ENCODE results near the gene PAX8. TPM values are rescaled to one million over a fixed set of nuclear protein-coding genes. Genes with fewer than 3 reads are reported as not detected.

Gene PAX8
- total and polyA plus RNA-seq, 2 of the 13 experiments (the other 11 are each of a cell fraction or from before 2014, with no cell fraction given): 1.5 to 8.8 TPM

- TF ChIP-seq ZNF660 (CRISPR knock-in tag; IDR thresholded peaks at IDR 0.05; ENCODE audit: borderline replicate concordance, low read depth) (no peak), YEATS4 (CRISPR knock-in tag; IDR thresholded peaks at IDR 0.05; ENCODE audit: borderline replicate concordance) (no peak; the same call in 1 of the 2 replicates), RBAK (CRISPR knock-in tag; IDR thresholded peaks at IDR 0.05) (no peak), ZNF331 (CRISPR knock-in tag; IDR thresholded peaks at IDR 0.05) (peak; percentile 9; the same call in 1 of the 2 replicates), POLR2AphosphoS5 (IDR thresholded peaks at IDR 0.05; ENCODE audit: low read depth, low read length) (no peak), BRF2 (CRISPR knock-in tag; IDR thresholded peaks at IDR 0.05) (no peak), BCL6 (CRISPR knock-in tag; IDR thresholded peaks at IDR 0.05) (0 out of 2 replicates have a peak, but pooled peaks have one; percentile 39), SOX5 (CRISPR knock-in tag; IDR thresholded peaks at IDR 0.05; ENCODE audit: borderline replicate concordance) (peak; percentile 58), HOXA3 (CRISPR knock-in tag; IDR thresholded peaks at IDR 0.05) (peak; percentile 24; the same call in 1 of the 2 replicates), ZNF552 (CRISPR knock-in tag; IDR thresholded peaks at IDR 0.05; ENCODE audit: borderline replicate concordance) (no peak), SAFB2 (CRISPR knock-in tag; IDR thresholded peaks at IDR 0.05; ENCODE audit: borderline replicate concordance, low read depth) (no peak), ZNF530 (CRISPR knock-in tag; IDR thresholded peaks at IDR 0.05; ENCODE audit: low read depth) (no peak), XBP1 (CRISPR knock-in tag; IDR thresholded peaks at IDR 0.05) (no peak), ZBED4 (CRISPR knock-in tag; IDR thresholded peaks at IDR 0.05; ENCODE audit: borderline replicate concordance) (0 out of 2 replicates have a peak, but pooled peaks have one; percentile 25), CREB1 (IDR thresholded peaks at IDR 0.05) (no peak), CREB1 (CRISPR knock-in tag; IDR thresholded peaks at IDR 0.05) (peak; percentile 41; the same call in 1 of the 2 replicates), POLR2G (IDR thresholded peaks at IDR 0.05; ENCODE audit: low read depth, low read length) (no peak), STAT5B (CRISPR knock-in tag; IDR thresholded peaks at IDR 0.05) (no peak), NCOA1 (CRISPR knock-in tag; IDR thresholded peaks at IDR 0.05) (no peak), FOXP1 (IDR thresholded peaks at IDR 0.05) (no peak), FOXP1 (CRISPR knock-in tag; IDR thresholded peaks at IDR 0.05) (peak; percentile 86), ATF1 (CRISPR knock-in tag; IDR thresholded peaks at IDR 0.05) (no peak), ZSCAN31 (CRISPR knock-in tag; IDR thresholded peaks at IDR 0.05; ENCODE audit: low read depth) (no peak), IKZF4 (CRISPR knock-in tag; IDR thresholded peaks at IDR 0.05; ENCODE audit: borderline replicate concordance, low read depth, not compliant biosample characterization) (no peak), MYNN (CRISPR knock-in tag; IDR thresholded peaks at IDR 0.05; ENCODE audit: low read depth) (no peak), ZNF713 (CRISPR knock-in tag; IDR thresholded peaks at IDR 0.05) (no peak), MAFG (CRISPR knock-in tag; IDR thresholded peaks at IDR 0.05) (no peak)
- TF ChIP-seq, protein P1, sequence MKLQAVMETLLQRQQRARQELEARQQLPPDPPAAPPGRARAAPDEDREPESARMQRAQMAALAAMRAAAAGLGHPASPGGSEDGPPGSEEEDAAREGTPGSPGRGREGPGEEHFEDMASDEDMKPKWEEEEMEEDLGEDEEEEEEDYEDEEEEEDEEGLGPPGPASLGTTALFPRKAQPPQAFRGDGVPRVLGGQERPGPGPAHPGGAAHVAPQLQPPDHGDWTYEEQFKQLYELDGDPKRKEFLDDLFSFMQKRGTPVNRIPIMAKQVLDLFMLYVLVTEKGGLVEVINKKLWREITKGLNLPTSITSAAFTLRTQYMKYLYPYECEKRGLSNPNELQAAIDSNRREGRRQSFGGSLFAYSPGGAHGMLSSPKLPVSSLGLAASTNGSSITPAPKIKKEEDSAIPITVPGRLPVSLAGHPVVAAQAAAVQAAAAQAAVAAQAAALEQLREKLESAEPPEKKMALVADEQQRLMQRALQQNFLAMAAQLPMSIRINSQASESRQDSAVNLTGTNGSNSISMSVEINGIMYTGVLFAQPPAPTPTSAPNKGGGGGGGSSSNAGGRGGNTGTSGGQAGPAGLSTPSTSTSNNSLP (IDR thresholded peaks at IDR 0.05; ENCODE audit: low read depth, low read length): peak; percentile 50; the same call in 1 of the 2 replicates
Measured at GRCh38 chr2:113166187-113166645, 112.5 kb downstream of the PAX8 start (continued).
